GM18868 (cell line): ENCODE data around the gene AKR1B1.

Experiments
- ATAC-seq: cut with Tn5 transposase; IDR thresholded peaks from one replicate; pipeline ENCODE4 v1.9.1; 2021; ENCODE audit warnings: mild to moderate bottlenecking, moderate library complexity; ENCODE audit not compliant: unreplicated experiment

The AKR1B1 gene

DNA sequence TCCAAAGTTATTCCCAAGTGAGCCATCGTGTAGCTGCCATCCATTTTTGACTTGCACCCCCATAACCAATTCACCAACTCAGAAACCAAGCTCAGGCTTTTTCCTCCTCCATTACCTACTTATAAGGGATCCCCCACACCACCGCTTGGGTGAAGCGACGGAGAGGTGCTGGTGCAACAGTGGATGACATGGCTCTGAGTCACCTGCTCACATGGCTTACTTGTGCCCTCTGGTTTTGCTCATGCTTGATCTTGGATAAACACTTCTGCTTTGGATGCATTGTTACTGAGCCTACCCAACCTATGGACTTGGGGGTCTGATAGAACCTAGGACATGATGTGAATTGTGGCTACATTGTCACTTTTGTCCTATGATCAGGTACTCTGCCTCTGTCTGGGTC, 12.0 kb upstream of the AKR1B1 start:
- ATAC-seq = no peak

DNA sequence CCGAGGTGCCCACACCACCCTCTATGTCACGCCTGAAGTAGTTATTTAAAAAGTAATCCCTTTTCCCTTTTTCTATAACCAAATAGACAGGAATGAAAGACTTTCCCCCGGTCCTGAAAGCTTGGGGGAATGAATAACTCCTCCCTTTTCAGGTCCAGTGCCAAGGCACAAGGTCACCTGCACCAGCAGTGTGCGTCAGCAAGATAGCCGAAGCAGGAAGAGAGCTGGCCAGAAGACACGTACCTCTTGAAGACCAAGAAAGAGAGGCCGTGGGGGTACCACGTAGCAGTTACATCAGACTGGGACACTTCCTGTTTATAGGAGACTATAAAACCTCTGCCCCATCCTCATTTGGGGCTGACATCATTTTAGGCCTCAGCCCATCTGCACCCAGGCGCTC, 10.7 kb upstream of the AKR1B1 start:
- ATAC-seq = no peak

DNA sequence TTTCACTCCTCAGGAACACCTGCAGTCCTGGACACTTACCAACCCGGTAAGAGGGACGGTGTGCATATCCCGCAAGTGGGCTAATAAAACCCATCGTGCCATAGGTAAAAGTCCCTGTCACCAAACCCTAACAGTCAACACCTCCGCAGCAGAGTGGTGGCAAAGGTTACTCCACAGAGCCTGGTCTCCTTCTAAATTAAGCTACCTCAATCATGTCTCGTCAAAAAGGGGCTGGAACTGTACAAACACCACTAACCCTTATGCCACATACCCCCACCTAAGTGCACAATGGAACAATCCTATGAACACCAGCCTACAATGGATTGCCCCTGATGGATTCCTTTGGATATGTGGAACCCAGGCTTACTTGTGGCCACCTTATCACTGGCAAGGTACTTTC, 9.6 kb upstream of the AKR1B1 start:
- ATAC-seq = no peak

DNA sequence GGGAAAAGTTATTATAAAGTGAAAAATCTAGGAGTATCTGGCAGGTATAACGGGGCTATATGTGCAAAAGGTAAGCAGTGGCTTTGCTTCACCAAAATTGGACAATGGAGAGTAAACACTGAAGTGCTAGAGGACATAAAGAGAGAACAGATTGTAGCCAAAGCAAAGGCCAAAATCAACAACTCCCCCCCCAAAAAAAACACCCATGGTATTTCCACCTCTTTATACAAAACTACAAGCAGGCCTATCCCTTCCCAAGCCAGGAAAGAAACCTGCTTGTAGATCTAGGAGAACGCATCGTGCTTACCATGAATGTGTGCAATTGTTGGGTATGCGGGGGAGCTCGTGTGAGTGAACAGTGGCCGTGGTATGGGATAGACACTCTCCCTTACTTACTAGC, 9.2 kb upstream of the AKR1B1 start:
- ATAC-seq = no peak

DNA sequence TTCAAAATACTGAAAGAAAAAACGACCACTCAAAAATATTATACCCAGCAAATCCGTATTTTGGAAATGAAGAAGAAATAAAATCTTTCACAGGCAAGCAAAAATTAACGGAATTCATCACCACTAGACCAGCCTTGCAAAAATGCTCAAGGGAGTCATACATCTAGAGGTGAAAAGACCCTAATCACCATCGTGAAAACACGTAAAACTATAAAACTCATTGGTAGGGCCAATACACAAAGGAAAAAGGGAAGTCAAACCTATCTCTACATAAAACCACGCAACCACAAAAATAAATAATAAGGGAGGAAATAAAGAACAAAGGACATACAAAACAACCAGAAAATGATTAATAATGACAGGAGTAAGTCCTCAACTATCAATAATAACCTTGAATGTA, 6.6 kb upstream of the AKR1B1 start:
- no peak for ATAC-seq

DNA sequence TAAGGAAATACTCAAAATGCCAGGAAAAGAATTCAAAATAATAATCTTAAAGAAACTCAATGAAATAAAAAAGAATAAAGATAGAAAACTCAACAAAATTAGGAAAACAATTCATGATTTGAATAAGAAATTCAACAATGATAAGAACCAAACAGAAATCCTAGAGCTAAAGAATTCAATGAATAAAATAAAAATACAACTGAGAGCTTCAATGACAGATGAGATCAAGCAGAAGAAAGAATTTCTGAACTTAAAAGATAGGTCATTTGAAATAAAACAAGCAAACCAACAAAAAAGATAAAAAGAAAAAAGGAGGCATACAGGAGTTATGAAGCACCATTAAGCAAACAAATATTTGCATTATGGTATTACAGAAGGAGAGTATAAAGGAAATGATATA, 5.6 kb upstream of the AKR1B1 start:
- ATAC-seq = no peak

DNA sequence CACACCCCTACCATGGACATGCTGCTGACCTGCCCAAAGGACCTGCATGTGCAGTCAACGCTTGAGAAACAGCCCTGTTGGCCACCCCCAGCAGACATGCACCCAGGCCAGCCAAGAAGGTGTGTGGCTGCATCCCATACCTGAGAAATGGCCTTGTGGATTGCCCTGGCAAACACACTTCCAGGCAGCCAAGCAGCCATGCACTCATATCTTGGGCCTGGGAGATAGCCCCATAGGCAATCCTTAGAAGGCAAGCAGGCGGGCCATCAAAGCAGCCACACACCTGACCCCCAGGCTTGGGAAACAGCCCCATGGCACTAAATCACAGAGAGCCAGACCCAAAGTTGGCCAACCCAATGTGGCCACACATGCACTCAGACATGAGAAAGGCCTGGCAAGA, 4.9 kb upstream of the AKR1B1 start:
- ATAC-seq = no peak

DNA sequence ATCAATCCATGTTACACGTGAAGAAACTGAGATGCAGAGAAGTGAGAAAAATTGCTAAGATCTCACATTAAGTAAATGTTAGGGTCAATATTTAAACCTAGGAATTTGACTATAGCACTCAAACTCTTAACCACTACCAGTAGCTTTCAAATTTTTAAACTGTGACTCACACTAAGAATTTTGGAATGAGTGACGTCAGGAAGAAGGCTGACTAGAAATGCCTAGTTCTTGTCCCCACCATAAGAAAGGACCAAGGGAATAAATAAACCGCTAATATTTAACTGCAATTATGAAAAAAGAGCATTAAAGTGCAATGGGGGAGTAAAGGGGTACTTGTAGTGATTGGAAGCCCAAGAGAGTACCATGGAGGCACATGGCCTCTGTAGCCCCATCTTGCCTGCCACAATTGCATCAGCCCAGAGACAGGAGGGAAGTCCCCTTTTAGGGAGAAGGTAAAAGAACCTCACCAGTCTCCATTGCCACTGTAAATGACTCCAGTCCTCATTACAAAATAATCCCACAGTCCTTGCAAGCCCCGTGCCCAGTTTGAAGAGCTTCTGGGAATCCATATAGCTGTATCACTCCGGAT, 3.5 kb upstream of the AKR1B1 start:
- ATAC-seq = no peak

DNA sequence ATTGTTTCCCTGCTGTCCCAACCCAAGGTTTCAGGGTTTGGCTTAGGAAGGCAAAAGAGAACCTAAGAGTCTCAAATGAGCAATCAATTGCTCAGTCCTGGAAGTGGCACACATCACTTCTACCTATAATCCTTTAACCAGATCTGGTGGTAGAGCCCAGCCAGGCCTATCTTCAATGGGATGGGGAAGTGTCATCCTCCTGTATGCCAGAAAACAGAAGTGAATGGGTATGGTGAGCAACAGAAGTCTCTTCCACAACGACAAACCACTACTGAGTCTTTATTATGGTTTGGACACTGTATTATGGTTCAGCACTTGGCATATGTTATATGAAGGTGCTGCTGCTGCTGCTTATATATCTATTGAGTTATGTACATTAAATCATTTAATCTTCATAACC, 3.0 kb upstream of the AKR1B1 start:
- ATAC-seq = no peak

DNA sequence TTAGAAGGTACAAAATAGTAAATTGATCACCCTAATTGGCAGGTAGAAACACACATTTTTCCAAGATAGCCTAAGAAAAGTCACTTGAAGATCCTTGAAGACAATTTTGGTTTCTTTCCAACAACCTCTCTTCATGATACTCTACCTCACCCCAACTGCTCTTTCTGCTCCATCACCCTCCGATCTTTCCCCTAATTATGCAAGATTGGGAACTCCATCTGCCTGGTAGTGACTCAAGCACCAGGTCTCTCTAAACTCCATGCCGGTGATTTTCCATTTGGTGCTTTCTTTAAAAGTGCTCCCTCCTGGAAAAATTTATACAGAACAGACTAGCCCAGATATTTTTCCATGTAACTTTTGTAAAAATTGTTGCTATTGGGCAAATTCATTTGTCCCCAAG, 1.1 kb upstream of the AKR1B1 start:
- no peak for ATAC-seq

DNA sequence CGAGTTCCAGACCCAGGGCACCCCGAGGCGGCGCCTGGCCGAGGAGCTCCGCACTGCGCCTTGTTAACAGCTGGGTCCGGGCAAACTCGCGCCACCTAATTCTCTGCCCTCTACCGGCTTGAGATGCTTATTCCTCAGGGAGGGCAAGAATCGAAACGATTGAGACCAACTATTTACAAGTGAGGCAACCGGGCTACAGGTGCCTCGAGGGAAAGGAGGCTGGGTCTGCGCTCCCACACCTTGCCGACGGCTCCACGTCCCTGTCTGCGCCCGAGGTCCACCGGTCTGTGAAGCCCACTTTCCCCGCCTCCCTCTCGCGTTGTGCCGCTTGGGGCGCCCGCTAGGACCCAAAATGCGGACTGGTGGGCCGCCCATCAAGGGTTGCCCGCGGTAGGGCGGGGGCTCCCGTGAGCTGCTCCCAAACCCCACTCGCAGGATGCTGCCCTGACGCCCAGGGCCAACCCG, 527 bp downstream of the AKR1B1 start:
- peak; percentile 64 for ATAC-seq

DNA sequence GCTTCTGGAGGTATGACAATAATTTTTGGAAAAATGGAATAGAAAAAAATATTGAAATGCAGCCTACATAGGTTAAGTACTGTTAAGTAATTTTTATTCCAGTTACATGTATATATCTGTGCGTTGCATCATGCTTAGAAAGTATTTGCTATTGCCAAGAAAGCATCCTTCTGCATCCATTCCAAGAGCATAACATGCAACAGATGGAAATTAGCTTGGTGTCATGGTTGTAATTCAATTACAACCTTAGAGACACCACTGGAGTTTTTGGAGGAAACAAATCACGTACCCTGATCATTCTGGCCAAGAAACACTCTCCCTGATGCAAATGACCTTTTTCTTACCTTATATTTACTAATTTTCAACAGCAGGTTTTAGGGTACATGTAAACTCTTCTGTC, 1.7 kb downstream of the AKR1B1 start:
- no peak for ATAC-seq

DNA sequence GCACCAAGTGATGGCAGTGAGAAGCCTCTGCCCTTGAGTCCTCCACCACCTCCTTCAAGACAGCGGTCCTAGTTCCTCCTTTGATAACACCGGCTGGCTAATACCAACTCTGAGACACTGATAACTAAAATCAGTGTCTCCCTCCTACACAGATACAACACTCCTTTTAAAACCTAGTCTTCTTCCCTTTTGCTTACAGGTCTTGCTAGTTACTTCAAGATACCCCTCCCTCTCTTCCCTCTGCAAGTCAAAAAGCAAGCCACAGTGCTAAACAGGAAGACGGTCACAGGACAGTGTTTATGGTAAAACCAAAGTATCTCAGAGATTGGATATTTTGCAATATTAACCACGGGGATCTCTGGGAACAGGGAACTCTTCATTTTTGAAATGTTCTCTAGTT, 4.6 kb downstream of the AKR1B1 start:
- ATAC-seq = no peak

DNA sequence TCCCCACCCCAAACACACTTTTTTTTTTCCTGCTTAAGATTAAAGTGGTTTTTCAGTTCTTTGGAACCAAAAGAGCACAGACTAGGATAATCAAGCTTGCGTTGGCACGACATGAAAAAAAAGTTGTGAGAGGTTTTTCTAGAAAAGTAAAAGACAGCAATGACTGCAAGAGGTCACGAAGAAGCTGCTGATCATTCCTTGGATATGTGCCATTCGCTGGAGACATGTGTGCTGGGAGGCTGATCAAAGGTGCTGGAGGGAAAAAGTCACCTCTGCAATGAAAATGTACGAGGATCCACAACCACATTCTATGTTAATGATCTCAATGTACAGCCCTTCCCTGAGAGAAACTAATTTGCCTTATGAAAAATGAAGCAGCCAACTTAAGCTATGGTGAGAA, 5.4 kb downstream of the AKR1B1 start:
- ATAC-seq = no peak

DNA sequence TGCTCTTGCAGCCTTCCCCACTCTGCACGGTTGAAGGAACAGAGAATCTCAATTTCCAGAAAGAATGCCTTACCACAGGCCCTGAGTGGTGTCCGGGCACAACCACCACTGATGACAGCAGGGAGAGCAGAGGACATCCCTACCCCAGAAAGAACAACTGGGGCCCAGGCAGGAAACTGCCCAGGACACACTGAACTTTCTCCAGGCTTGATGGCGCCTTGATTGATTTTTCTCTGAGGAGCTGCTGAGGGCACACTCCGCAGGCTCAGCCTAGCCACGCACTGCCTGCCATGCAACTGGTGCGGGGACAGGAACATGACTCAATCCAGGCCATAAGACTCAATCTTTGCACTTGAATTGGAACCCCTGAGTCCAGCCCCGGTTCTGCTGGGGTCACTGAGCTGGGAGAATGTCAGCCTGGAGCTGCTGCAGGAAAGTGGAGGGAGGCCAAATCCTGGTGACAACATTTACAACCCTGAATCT, 5.9 kb downstream of the AKR1B1 start:
- ATAC-seq = no peak

DNA sequence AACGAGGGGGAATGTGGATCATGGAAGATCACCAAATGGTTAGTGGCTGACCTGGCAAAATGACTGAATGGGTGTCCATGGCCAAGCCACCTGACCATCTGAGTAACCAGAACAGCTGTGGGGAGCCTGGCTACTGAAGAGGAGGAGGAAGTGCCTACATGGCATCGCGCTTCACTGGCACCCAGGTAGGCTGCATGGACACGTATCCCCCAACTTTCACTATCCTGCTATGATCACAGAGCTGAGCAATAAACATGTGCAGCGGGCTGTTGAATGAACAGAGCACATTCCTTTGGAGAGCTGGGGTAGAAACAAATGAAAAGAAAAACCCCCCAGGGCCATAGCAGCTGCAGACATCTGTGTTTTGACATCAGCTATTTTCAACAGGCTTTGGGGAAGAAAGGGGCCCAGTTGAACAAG, 6.5 kb downstream of the AKR1B1 start:
- ATAC-seq = no peak

DNA sequence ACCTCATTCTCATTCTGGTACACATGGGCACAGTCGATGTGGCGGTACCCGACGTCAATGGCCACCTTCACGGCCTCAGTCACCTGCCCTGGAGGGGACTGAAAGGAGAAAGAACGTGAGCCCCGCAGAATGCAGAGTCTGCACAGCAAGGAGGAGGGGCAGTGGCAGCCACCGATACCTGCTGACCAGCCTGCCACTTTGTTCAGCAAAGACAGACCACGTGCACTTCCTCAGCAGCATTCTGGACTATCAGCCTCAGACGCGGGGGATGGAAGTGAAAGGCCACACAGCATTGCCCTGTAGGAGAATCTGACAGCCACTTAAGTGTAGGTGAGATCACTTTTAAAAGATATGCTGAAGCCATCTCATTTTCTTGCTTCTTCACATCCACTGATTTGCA, 7.2 kb downstream of the AKR1B1 start:
- ATAC-seq = no peak

DNA sequence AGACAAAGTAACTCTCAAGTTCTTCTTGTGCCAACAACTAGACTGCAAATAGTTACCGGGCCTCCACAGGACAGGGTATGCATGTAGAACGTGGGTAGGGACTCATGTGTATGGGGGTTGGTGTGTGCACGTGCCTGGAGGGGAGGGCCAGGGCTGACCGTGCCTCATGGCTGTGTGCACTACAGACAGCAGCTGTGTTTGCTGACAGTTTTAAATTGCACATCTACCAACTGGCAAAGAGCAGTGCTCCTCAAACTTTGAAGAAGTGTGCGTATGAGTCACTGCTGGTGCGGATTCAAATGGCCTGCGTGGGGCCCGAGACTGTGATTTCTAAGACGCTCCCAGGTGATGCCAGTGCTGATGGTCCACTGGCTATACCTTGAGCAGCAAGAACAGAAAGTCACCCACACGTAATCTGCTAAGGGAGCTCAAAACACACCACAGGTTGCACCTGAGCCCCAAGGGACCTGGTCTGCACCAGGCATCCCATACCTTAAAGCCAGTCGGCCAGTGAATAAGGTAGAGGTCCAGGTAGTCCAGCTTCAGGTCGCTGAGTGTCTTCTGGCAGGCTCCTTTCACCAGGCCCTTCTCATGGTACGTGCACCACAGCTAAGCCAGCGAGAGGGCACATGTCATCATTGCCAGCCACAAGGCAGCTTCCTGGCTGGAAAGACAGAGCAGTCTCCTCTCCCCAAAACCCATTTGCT, 8.5 kb downstream of the AKR1B1 start:
- ATAC-seq = no peak

DNA sequence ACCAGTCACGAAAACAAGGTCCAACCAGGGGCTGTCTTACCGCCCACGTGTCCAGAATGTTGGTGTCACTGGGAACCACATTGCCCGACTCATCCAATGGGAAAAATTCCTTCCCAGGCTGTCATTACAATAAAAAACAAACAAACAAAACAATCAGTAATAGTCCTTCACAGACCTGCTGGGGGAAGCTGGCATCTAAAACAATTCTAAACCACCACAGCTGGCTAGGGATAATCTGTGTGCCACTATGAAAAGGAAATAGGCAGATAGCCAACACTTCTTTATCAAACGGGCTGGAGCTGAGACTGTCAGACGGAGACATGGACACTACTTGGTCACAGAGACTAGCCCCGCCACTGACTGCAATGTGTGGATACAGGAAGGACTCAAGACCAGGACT, 9.2 kb downstream of the AKR1B1 start:
- no peak for ATAC-seq

DNA sequence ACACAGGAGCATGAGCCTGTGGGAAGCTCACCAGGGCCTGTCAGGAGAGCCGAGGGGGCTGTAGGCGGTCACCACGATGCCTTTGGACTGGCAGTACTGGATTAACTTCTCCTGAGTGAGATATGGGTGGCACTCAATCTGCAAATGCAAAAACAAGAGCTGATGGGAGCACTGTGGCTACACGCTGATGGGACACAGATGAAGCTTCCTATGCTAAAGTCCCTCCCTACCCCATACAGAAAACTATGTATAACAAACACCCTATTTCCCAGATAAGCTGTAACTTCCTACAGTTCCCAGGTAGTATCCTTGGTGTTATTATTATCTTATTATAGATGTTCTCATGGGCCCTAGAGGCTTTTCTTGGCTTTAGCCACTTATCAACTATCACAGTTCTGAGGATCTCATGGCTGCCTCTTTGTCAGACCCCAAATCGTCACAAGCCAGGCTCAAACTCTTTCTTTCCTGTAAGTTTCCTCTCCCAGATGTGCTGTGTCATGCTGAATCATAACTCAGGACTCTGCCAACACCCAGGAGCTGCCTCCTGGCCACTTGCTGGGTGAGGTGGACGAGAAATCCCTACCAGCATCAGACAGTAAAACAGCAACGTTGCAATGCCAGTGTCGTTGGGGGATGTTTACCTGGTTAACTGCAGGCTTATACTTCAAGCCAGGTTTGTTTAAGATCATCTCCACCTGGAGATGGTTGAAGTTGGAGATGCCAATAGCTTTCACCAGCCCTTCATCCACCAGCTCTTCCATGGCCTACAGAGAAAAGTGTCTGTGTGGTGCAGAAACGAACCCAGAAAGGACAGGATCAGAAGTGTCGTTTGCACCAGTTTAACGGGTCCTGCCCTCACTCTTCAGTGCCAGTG, 10.3 kb downstream of the AKR1B1 start:
- no peak for ATAC-seq

DNA sequence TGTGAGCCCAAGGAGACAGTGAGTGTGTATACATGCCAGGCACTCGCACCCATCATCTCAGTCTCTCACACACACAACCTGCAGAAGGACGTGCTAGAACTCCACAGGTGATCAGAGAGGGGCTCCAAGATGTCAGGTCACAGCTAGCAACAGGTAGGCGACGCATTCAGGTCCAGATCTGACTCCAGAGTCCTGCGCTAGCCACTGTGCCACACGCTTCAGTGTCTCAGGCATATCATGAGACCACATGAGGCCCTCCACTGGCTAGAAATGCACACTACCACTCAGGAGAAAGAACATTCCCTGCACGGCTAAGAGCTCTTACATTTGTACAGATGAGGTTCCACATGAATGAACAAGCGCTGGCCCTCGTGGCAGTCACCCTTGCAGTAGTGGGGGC, 11.5 kb downstream of the AKR1B1 start:
- no peak for ATAC-seq

DNA sequence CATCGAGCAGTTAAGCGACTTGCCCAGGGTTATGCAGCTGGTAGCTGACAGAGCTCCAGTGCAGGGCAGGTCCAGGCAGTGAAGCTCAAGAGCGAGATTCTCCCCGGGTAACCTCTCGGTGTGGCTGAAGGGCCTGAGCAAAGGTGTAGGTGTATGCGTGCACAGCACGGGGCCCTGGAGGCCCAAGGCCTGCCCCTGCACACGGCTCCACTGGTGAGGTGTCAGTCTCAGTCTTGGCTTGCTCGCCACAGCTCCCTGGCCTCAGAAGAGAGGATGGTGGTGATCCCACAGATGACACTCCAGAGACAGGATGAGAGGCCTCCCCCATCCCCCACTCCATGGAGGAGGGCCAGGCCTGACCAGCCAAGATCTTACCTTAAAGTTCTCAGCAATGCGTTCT, 12.0 kb downstream of the AKR1B1 start:
- ATAC-seq = no peak
